ENCODE data around the gene JMJD7.

The JMJD7 gene

DNA sequence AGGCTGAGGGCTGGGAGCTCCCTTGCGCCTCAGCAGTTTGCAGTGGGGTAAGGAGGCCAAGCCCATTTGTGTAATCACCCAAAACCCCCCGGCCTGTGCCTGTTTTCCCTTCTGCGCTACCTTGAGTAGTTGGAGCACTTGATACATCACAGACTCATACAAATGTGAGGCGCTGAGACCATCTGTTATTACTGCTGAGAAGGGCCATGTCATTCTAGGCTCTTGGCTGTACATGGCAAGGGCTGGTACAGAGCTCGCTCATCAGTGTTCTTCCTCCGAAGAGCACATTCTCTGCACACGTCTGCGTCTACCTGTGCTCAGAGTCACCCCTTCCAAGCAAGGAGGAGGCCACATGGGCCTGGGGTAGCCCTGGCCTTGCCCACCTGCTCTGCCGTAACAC is 20.1 kb downstream of the JMJD7 start:
- no peak for DNase-seq

DNA sequence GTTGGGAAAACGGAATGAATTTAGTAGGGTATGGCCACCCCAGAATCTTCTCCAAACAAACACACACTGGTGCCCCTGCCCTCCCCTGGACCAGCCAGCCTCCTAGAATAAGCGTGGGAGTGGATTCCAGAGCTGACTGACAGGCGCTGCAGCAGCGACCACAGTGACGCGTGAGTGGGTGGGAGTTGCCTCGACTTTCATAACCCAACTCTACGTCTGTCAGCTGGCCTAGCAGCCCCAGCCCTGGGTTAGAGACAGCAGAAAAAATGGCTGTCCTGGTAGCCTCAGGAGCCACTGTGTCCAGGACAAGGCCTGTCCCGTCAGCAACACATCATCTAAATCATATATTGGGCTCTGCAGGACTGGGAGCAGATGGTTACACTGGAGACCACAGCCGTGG is 20.7 kb downstream of the JMJD7 start:
- DNase-seq, result peak; percentile 62 to 72

DNA sequence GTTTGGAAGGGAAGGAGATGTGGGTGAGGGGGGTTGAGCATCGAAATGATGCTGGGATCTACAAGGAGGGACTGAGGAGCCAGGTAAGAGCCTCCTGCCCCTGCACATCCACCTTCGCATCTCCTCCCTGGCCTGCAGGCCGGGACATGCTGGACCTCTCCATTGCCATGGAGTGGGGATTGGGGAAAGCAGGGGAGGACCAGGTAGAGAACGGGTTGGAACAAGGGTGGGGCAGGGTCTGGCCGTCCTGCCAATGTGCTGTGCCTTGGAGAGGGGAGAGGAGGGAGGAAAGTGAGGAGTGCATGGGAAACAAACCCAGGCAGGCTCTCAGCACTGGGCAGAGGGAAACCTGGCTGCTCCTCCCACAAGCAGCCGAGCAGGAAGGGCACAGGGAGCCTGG is 21.3 kb downstream of the JMJD7 start:
- no peak for DNase-seq

DNA sequence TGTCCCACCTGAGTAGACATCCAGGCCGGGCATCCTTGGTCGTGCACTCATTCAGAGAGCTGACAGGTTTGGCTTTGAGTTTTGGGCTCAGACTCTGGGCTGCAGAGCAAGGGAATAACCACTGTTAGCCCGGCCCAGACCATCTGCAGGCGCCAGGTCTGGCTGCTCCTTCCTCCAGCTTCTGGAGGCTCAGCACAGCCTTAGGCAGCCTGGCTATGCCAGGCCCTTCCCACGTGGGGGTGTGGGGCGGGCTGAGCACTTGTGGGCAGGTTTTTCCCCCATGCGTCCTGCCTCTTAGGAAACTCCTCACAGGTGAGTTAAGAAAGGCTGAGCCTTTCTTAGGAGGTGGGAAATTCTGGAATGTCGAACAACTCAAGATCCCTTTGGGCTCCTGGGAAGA is 22.0 kb downstream of the JMJD7 start:
- DNase-seq, result no peak

DNA sequence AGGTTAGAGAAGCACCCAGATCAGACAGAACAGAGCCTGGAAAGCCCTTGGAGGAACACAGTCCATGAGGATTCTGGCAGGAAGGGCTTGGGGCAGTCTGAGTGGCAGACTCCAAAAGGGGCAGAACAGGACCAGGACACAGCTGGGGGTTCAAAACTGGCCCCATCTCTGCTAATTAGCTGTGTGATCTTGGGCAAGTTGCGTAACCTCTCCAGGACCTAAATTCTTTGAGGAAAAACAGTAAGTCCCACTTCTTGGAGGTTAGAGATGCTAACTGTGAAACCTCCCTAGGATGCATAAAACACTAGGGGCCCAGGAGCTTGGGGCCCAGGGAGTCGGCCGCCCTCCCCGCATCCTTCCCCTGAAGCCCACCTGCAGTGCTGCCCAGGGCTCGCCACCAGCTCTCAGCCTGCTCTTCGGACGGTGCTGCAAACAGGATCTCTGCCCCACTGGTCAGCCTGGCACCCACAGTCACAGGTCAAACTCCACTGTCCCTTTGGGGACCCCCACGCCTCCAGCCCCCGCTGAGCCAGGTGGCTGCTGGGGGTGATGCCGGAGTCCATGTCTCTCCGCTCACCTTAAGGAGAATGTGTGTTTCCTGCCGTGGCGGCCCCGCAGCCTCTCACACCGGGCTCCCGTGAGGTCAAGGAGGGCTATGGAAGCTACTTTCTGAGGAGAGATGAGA is 22.7 kb downstream of the JMJD7 start:
- DNase-seq, result no peak

DNA sequence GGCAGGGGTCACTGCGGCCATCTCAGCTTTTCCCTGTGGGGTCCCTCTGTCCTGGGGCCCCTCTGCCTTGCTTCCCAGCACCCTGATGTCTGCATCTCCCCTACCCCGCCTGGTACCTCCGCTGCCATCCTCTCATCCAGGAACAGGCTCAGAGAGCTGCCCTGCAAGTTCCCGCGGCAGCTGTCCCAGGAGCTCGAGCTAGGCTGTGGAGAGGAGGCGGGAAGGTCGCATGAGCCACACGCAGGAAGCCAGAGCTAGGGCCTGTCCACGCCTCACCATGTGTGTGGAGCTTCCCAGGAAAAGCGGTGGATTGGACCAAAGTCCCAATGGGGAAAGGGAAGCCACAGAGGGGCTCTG is 23.3 kb downstream of the JMJD7 start:
- no peak for DNase-seq

DNA sequence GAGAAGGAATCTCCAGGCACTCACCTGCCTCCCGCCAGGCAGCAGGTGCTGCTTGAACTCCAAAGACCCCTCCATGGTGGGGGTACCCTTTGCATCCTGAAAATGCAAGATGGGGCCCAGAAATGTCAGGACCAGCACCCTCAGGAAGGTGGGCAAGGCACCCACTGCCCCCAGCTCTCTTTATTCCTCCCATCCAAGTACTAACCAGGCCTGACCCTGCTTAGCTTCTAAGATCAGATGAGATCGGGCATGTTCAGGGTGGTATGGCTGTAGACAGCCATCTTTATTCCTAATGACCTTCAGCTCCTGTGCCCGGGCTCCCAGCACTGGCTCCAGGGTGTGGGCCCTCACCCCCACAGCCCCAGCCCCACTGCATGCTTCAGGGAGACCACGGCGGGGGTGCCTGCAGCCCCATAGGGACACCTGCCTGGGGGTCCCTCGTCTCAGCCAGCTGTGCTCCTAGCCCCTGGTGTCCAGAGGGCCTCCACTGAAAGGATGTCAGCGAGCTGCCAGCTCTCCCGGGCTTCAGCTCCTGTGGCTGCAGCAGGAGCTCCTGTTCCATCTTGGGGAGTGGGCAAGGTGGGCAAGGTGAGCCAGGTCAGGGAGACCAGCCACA is 24.0 kb downstream of the JMJD7 start:
- no peak for DNase-seq

DNA sequence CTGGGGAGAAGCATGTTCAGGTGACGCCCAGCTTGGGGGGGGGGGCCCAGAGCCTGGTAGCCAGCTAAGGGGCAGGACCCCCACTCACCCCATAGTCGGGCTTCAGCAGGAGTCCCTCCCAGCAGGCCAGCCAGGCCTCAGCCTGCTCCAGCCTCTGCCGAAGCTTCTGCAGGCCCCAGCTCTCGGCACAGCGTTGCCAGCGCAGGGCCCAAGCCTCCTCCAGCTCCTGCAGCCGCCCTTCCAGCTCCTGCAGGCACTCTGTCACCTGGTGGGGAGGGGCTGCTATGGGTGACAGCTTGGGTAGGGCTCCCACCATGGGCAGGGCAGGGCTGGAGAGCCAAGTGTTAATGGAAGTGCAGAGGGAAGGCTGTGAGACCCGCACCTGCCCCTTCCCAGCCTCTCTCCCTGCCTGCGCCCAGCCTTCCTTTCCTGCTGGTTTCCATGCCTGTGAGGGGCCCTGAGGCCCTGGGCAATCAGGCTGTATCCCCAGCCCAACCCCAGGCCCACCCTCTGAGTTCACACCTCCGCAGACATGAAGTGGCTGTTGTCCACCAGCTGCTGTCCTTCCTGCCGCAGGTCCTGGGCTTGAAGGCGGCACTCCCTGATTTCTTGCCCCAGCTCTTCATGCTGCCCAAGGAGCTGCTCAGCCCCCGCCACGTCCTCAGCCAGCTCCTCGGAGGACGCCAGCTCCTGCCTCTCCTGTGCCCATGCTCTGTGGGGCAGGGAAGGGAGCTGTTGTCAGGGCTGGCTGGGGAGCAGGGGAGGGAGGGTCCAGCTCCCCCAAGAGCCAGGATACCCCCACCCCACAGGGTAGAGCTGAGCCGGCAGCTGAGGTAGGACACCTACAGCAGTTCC is 25.1 kb downstream of the JMJD7 start:
- no peak for DNase-seq

DNA sequence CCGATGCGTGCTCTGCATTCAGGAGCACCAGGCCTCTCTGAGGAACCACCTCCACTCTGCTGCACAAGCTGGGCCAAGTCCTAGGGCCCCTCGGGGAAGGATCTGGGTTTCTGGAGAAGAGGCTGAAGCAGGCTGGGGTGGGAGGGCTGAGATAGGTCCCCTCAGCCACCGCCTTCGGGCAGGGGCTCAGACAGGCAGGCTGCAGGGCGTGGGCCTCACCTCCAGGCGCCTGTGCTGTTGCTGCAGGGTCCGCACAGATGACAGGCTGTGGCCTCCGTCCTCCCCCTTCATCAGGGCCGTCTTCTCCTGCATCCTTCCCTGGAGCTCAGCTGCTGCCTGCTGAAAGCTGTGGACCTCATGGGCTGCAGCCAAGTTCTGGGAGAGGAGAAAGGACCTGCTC is 25.9 kb downstream of the JMJD7 start:
- DNase-seq, result no peak

DNA sequence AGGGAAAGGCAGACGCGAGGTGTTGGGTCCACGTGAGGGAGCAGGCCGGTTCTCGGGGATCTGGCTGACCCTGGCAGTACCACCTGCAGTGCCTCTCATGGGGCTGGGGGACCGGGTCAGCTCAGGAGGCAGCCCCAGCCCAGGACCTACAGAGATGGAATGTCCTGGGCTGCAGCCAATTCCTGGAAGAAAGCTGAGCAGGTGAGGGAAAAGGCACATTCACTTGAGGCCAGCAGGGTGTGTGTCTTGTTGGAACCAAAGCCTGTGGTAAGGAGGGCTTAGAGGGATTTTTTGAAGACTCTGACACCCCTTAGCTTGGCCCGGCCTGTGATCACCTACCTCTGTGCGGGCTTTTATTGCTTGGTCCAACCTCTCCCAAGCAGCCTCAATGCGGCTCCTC is 26.6 kb downstream of the JMJD7 start:
- DNase-seq, result no peak

DNA sequence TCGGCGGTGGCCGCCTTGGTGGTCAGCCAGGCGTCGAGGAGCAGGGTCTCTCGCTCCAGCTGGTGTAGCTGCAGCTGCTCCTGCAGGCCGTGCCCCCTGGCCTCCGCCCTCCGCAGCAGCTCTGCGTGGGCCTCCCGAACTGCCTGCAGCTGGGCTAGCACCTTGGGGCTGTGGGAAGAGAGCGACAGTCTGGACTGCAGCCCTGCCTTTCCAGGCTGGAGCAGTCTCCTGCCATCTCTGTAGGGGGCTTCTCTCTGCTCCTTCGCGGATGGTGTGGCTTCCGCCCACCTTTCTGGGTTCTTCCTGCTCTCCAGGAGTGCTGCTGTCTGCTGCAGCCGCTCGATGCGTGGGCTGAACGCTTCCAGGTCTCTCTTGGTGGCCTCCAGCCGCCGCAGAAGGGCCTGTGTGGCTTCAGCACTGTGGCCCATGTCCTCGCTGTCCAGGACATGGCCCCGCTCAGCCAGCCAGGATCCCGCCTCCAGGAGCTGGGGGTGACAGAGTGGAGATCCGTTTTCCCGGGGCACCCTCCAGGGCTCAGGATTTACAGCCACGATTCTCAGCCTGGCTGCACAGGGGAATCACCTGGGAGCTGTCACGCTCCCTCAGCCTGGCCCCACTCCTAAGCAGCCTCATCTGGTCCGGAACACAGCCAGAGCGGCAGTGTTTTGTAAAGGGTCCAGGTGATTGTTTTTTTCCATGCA is 27.5 kb downstream of the JMJD7 start:
- DNase-seq, result no peak

DNA sequence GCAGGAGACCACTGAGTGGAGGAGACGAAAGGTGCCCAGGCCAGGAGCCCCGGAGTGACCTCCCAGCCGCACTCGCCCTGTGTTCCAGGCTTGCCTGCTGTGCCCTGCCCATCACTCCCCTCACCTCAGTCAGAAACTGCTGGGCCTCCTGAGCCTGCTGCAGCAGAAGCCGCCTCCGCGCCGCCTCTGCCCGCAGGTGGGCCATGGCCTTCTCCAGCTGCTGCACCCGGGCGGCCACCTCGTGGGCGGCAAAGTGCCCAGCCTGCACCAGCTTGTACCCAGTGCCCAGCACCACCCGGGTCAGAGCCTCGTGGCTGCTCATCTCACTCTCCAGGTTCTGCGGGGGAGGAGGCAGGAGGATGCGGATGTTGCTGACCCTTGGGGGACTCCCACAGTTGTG is 28.4 kb downstream of the JMJD7 start:
- no peak for DNase-seq

DNA sequence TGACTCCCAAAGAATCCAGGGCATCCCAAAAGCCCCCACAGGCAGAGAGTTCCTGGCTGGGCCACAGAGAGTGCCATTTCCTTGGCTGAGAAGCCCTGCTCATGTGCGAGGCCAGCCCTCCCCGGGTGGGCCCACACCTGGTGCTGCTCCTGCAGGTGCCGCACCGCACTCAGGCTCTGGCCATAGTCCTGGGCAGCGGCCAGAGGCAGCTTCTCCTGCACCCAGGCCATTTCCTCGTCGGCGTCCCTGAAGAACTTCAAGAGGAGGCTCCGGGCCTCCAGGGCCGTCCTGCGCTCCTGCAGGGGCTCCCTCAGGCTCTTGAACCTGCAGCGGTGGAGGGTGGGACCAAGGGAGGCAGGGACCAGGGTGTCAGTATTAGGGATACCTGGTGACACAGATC is 28.8 kb downstream of the JMJD7 start:
- no peak for DNase-seq

DNA sequence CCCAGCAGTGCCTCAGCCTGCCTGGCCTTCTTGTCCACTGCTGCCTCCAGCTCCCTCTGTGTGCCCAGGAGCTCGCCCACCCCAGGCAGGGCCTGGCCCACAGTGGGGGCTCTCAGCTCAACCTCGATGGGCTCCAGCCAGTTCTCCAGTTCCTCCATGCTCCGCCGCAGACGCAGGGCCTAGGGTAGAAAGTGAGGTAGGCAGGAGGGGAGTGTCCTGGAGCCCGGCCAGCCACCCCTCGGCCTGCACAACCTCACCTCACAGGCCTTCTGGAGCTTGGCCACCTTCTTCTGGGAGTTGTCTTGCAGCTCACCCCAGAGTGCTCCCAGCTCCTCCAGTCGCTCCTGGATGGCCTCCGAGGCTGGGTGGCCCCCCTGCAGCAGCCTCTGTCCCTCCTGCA is 29.4 kb downstream of the JMJD7 start:
- no peak for DNase-seq

DNA sequence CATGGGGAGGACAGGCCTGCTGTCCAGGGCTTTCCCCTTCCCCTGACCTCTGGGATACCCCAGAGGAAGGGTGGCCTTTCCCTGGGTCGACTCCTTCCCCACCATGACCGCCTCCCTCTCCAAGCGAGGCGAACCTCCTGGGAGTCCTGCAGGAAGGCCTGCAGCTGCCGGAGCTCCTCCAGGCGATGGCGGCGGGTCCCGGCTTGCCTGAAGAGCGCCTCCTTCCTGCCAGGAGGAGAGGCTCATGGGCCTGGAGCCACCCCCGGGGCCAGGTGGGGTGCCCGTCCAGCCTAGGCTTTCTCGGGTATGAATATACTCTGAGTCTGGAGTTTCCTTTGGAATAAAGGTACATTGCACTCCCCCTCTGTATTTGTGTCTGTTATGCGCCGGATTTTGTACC is 30.9 kb downstream of the JMJD7 start:
- no peak for DNase-seq

DNA sequence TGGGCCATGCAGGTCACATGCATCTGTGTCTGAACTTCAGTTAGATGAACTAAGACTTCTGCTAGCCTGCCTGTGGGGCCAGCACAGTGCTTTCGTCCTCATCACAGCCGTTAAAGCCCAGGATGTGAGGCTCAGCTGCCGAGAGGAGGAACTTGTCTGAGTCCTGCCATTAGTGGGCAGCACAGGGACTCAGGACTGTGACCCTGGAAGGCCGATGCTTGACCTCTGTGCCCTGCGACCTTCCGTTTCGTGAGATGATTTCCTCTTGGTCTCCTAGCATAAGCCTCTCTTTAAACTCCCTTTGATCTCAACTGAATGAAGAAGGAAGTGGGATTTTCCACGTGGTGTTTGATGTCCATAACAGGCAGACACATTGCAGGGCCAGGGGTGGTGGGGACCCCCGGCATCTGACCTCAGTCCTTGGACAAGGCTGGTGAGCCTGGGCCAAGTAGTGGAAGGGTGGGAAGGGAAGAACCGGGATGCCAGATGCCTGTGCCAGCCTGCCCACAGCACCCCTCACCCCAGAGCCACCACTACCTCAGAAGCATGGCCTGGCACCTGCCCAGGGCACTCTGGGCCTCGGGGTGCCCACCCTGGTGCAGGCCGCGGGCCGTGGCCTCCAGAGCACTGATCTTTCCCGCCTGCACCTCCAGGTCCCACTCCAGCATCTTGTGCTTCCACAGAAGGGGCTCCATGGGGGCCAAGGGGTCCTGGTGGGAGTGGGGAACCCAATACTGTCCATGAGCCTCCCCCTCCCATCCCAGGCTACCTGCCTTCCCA is 32.3 kb downstream of the JMJD7 start:
- DNase-seq, result no peak

DNA sequence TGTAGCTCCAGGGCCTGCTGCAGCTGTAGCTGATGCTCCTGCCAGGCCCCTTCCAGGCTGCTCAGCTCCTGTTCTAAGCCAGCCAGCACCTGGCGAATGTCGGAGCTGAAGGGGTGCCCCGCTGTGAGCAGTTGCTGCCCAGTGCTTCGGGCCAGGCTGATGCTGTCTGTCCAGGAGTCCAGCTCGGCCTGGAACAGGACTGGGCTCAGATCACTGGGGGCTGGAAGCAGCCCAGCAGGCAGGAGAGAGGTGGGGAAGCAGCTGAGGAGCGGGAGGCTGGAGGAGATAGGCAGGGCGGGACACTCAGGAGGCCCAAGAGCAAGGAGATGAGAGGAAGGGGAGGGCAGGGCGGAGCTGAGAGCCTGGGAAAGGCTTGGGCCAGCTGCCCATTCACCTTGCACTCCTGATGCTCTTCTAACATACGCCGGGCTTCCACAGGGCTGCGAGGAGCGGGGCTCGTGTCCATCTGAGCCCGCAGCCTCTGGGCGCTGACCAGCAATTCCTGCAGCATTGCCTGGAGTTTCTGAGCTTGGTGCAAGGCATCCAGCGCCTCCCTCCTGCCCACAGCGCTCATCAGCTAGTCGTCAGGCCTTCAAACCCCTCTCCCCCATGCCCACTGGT is 34.0 kb downstream of the JMJD7 start:
- DNase-seq, result no peak

DNA sequence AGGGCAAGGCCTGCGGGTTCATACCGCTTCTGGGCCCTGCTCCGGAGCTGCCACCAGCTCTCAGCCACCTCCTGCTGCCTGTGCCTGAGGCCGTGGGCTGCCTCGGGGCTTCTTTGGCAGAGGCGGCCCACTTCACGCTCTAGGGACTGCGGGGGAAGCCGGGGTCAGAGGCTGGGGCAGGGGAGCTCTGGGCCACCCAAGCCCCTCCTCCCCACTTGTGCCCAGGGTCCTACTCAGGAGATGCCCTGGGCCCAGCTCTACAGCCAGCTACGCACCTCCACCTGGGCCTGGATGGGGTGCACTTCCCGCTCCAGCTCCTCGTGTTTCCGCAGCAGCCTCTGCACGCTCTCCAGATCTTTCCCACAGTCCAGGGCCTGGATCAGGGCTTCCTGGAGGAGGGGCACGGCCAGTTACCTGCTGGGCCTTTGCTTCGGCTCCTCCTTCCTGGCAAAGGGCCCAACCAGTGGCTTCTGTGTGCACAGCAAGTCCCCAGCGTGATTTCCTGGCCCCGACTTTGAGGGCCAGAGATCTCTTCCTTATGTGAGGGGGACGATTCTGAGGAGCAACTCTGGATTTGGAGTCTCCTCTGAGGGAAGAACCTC is 34.7 kb downstream of the JMJD7 start:
- DNase-seq, result no peak

DNA sequence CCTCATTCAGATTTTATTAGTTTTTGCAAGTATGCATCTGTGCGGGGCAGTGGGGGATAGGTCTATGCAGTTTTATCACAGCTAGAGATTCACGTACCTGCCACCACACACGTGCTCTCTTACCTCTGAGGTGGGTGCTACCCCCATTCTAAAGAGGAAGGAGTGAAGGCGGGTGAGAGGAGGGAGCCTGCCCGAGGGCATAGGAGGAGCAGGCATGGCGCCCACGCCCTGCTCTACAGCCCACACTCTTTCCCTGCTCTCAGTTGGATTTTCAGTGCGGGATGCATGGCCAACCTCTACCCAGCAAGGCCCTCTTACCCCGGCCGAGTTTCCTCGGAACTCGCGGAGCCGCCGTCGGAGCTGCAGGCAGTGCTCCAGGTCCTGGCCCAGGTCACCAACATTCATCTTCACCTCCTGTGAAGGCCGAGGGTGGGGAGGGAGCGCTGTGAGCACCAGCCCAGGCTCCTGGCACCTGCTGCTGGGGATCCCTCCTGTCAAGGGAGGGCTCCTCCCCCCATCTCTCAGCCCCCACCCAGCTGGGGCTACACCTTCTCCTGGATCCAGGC is 37.7 kb downstream of the JMJD7 start:
- DNase-seq, result no peak

DNA sequence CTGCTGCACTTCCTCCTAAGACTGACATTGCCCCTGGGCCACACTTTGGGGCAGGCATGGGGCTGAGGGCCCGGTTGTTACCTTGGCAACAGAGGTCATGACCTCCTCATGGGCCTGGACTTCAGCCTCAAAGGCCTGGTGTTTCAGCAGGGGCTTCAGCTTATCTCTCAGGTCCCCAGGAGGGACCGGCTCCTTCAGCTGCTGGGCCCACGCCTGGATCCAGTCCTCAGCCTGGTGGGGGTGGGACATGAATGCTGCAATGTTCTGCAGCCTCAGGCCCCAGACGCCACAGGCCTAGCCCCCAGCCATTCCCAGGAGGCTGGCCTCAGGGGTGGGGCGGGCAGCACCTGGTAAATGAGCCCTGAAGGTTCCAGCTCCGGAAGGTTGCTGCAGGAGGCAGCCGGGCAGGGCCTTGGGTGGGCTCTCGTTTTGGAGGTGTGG is 38.4 kb downstream of the JMJD7 start:
- DNase-seq, result no peak

DNA sequence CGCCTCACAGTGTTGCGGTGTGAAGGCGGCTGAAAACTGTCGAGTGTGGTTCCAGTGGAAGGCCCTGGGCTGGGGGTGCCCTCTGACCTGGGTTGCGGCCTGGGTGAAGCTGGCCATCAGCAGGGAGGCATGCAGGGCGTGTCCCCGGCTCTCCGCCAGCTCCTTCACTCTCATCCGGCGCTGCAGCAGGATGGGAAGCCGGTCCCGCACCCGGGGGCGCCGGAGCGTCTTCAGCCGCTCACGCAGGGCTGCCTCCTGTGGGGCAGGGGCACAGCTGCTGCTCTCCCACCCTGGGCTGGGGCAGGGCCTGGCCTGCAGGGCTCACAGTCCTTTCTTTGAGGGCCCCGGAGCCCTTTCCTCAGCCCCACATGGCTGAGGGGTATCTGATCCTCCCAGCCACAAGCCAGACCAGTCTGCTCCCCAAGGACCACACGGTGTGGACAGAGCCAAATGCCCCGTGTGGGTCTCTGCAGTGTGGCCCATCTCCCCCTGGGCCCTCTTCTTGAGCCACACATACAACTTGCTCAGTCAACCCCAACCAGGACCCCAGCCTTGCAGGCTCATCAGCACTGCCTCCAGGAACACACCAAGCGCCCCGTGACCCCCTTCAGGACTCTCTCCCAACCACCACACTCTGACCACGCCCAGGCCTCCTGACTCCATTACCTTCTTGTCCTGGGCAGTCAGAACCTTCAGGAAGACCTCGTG is 39.1 kb downstream of the JMJD7 start:
- DNase-seq, result no peak
